ENCODE data around the gene SPTBN5.
"Not testable (repeated sequence)": the region's sequence is repeated elsewhere in the genome, so short reads cannot be mapped to it uniquely, and the experiment has no call there.

Gene SPTBN5

GRCh38 chr15:41840673-41841072 lies 53.2 kb downstream of the SPTBN5 start:
- no peak for DNase-seq

- no peak for DNase-seq
These were observed 53.9 kb downstream of the SPTBN5 start for GRCh38 chr15:41839781-41840491.

- no peak for DNase-seq
These were observed 55.4 kb downstream of the SPTBN5 start, which contains the start of gene PLA2G4B for GRCh38 chr15:41838400-41838897. PLA2G4B (plus strand) TSS chr15:41838847; CDS start chr15:41838914, 67 bp downstream.

GRCh38 chr15:41836713-41837454 lies 57.0 kb downstream of the SPTBN5 start:
- DNase-seq = no peak

GRCh38 chr15:41836073-41836472 lies 57.8 kb downstream of the SPTBN5 start:
- no peak for DNase-seq

GRCh38 chr15:41834096-41834495 lies 59.8 kb downstream of the SPTBN5 start:
- no peak for DNase-seq

GRCh38 chr15:41832875-41833274 lies 61.0 kb downstream of the SPTBN5 start:
- no peak for DNase-seq

GRCh38 chr15:41832208-41832607 lies 61.6 kb downstream of the SPTBN5 start:
- DNase-seq = no peak

GRCh38 chr15:41831291-41831690 lies 62.6 kb downstream of the SPTBN5 start:
- not testable (repeated sequence) for DNase-seq

- no peak for DNase-seq
These were observed 63.8 kb downstream of the SPTBN5 start for GRCh38 chr15:41829959-41830646.

- no peak for DNase-seq
These were observed 65.1 kb downstream of the SPTBN5 start for GRCh38 chr15:41828807-41829141.

GRCh38 chr15:41827880-41828806 lies 65.7 kb downstream of the SPTBN5 start, which contains the start of gene JMJD7:
JMJD7 (plus strand) TSS chr15:41828092; CDS start chr15:41828125, 33 bp downstream.
- DNase-seq = peak; percentile 43

GRCh38 chr15:41827290-41827879 lies 66.5 kb downstream of the SPTBN5 start:
- no peak for DNase-seq

- no peak for DNase-seq
These were observed 68.0 kb downstream of the SPTBN5 start for GRCh38 chr15:41825572-41826535.

GRCh38 chr15:41825145-41825544 lies 68.7 kb downstream of the SPTBN5 start:
- DNase-seq = no peak

- DNase-seq = no peak
These were observed 69.6 kb downstream of the SPTBN5 start for GRCh38 chr15:41824062-41824745.

- DNase-seq = no peak
These were observed 70.4 kb downstream of the SPTBN5 start for GRCh38 chr15:41823502-41823901.

- no peak for DNase-seq
These were observed 70.9 kb downstream of the SPTBN5 start for GRCh38 chr15:41822957-41823356.

GRCh38 chr15:41822471-41822870 lies 71.4 kb downstream of the SPTBN5 start:
- DNase-seq = no peak

- no peak for DNase-seq
These were observed 72.0 kb downstream of the SPTBN5 start for GRCh38 chr15:41821831-41822230.
